SW 1271 (cell line): ENCODE data around the gene UBR3.
"Not testable (repeated sequence)": the region's sequence is repeated elsewhere in the genome, so short reads cannot be mapped to it uniquely, and the experiment has no call there.

ENCODE experiments used
- DNase-seq, 2 experiments: peaks; one replicate each; lab custom pipeline; 2025; lab: John Stamatoyannopoulos, UW

Gene UBR3

GRCh38 chr2:169822785-169823392, 4.4 kb upstream of the UBR3 start:
- DNase-seq = no peak

GRCh38 chr2:169823996-169824372, 3.3 kb upstream of the UBR3 start:
- no peak for DNase-seq

- peak; percentile 36 to 81 for DNase-seq
These were observed 2.6 kb upstream of the UBR3 start, which contains the start of gene METTL5 for GRCh38 chr2:169824373-169825333. Gene METTL5 (minus strand): TSS chr2:169824905. CDS start chr2:169824597, 308 bp downstream.

- DNase-seq = peak in 1 of 2 experiments; percentile 63
These were observed 1.0 kb downstream of the UBR3 start for GRCh38 chr2:169828141-169828811.

- DNase-seq = no peak
These were observed 7.1 kb downstream of the UBR3 start for GRCh38 chr2:169834401-169834800.

GRCh38 chr2:169838743-169839489, 11.7 kb downstream of the UBR3 start:
- no peak for DNase-seq

- no peak for DNase-seq
These were observed 12.9 kb downstream of the UBR3 start for GRCh38 chr2:169839954-169840746.

- no peak for DNase-seq
These were observed 13.5 kb downstream of the UBR3 start for GRCh38 chr2:169840747-169841142.

- not testable (repeated sequence) for DNase-seq
These were observed 14.4 kb downstream of the UBR3 start for GRCh38 chr2:169841625-169842024.

- no peak for DNase-seq
These were observed 17.8 kb downstream of the UBR3 start for GRCh38 chr2:169845016-169845415.

GRCh38 chr2:169848959-169849693, 21.9 kb downstream of the UBR3 start:
- DNase-seq = not testable (repeated sequence)

GRCh38 chr2:169849710-169850109, 22.5 kb downstream of the UBR3 start:
- no peak for DNase-seq

- no peak for DNase-seq
These were observed 25.9 kb downstream of the UBR3 start for GRCh38 chr2:169853041-169853668.

GRCh38 chr2:169855281-169856258, 28.3 kb downstream of the UBR3 start:
- not testable (repeated sequence) for DNase-seq

GRCh38 chr2:169859423-169859822, 32.2 kb downstream of the UBR3 start:
- no peak for DNase-seq

GRCh38 chr2:169860149-169860548, 32.9 kb downstream of the UBR3 start:
- DNase-seq = no peak

GRCh38 chr2:169862816-169863215, 35.6 kb downstream of the UBR3 start:
- DNase-seq = no peak

- DNase-seq = no peak
These were observed 38.2 kb downstream of the UBR3 start for GRCh38 chr2:169865492-169865891.

GRCh38 chr2:169866230-169866629, 39.0 kb downstream of the UBR3 start:
- DNase-seq = not testable (repeated sequence)
